HEK293T (cell line): Measurements from ENCODE around the gene CELA2B.

ENCODE experiments used
- ARNT ChIP-seq: fragments of 450-650 bp; IDR thresholded peaks from 2 replicates; pipeline ENCODE4 v1.6.1; 2017; ENCODE audit warnings: mild to moderate bottlenecking
- CTBP1 ChIP-seq: fragments of 450-650 bp; IDR thresholded peaks from 2 replicates; pipeline ENCODE4 v1.6.1; 2016; ENCODE audit warnings: borderline replicate concordance
- FOXM1 ChIP-seq: fragments of 450-650 bp; IDR thresholded peaks from 2 replicates; pipeline ENCODE4 v1.6.1; 2017; ENCODE audit warnings: mild to moderate bottlenecking, borderline replicate concordance
- HDGF ChIP-seq: fragments of 450-650 bp; IDR thresholded peaks from 2 replicates; pipeline ENCODE4 v1.6.1; 2017; ENCODE audit warnings: antibody characterized with exemption, borderline replicate concordance
- LEF1 ChIP-seq: fragments of 450-650 bp; IDR thresholded peaks from 2 replicates; pipeline ENCODE4 v1.6.1; 2017; ENCODE audit warnings: mild to moderate bottlenecking, borderline replicate concordance
- PKNOX1 ChIP-seq: fragments of 450-650 bp; IDR thresholded peaks from 2 replicates; pipeline ENCODE4 v1.6.1; 2016
- SP1 ChIP-seq: fragments of 450-650 bp; IDR thresholded peaks from 2 replicates; pipeline ENCODE4 v1.6.1; 2017
- TARDBP ChIP-seq: fragments of 450-650 bp; IDR thresholded peaks from 2 replicates; pipeline ENCODE4 v1.6.1; 2016

GRCh38 chr1:15456313-15456954, 19.5 kb upstream of the CELA2B start, which contains the start of gene CELA2A:
- TF ChIP-seq HDGF (no peak), ARNT (no peak), TARDBP (no peak), LEF1 (no peak), FOXM1 (no peak), CTBP1 (no peak), SP1 (no peak), PKNOX1 (no peak)
